AG10803 (cell line): ENCODE measurements around the gene IKBKE.

Experiments used
- DNase-seq: peaks from one replicate; pipeline ENCODE4 v3.0.0; 2010; ENCODE audit warnings: low read depth
- H3K4me3 ChIP-seq: 2 replicates; pipeline ENCODE4 v1.5.1; 2011; ENCODE audit warnings: mild to moderate bottlenecking, low read length, control low read depth
- CTCF ChIP-seq: conservative IDR thresholded peaks from 2 replicates; pipeline ENCODE4 v1.5.1; 2011; ENCODE audit warnings: mild to moderate bottlenecking, low read length, control low read depth, inconsistent platforms

Gene IKBKE

GRCh38 chr1:206512058-206512850, 42.0 kb downstream of the IKBKE start:
- no peak overlapping the region for H3K4me3 ChIP-seq
- DNase-seq = no peak
- TF ChIP-seq CTCF = no peak

GRCh38 chr1:206512851-206513180, 42.5 kb downstream of the IKBKE start:
- DNase-seq = no peak
- TF ChIP-seq CTCF = no peak
- H3K4me3 ChIP-seq = no peak overlapping the region

GRCh38 chr1:206513312-206514111, 43.2 kb downstream of the IKBKE start:
- no peak overlapping the region for H3K4me3 ChIP-seq
- DNase-seq = peak; percentile 88
- TF ChIP-seq CTCF = no peak

GRCh38 chr1:206514813-206515387, 44.6 kb downstream of the IKBKE start:
- H3K4me3 ChIP-seq = no peak overlapping the region
- no peak for TF ChIP-seq CTCF
- no peak for DNase-seq

- no peak for TF ChIP-seq CTCF
- DNase-seq = no peak
- no peak overlapping the region for H3K4me3 ChIP-seq
Observed at GRCh38 chr1:206516728-206516990, 46.4 kb downstream of the IKBKE start.

GRCh38 chr1:206517784-206518183, 47.5 kb downstream of the IKBKE start:
- no peak for DNase-seq
- H3K4me3 ChIP-seq = no peak overlapping the region
- TF ChIP-seq CTCF = no peak

- no peak for DNase-seq
- TF ChIP-seq CTCF = no peak
- H3K4me3 ChIP-seq = no peak overlapping the region
Observed at GRCh38 chr1:206518206-206518605, 47.9 kb downstream of the IKBKE start.
